ENCODE measurements around the gene SLC25A22. TPM values are rescaled to one million over a fixed set of nuclear protein-coding genes. Genes with fewer than 3 reads are reported as not detected.
A peak's percentile ranks its signal among the peaks of the same experiment; 100 is the strongest.

SLC25A22 gene
- total and polyA plus RNA-seq, 9 of the 15 experiments (the other 6 are each of a cell fraction or from before 2014, with no cell fraction given), result 0.41 to 55.4 (median 11.4) TPM

- peak; percentile 68 for TF ChIP-seq E2F8 (IDR thresholded peaks at IDR 0.05; ENCODE audit: low read depth, partially characterized antibody)
- no peak for TF ChIP-seq E2F1 (CRISPR knock-in tag; IDR thresholded peaks at IDR 0.05)
- no peak for TF ChIP-seq RBM34 (IDR thresholded peaks at IDR 0.05; ENCODE audit: borderline replicate concordance, insufficient read depth, low read length)
- TF ChIP-seq KAT8 (IDR thresholded peaks at IDR 0.05; ENCODE audit: low read depth), result no peak
- no peak for TF ChIP-seq RBM39 (optimal IDR thresholded peaks at IDR 0.05; ENCODE audit: low read depth, low read length)
- peak; percentile 18; the same call in 1 of the 2 replicates for TF ChIP-seq STAG1 (CRISPR knock-in tag; IDR thresholded peaks at IDR 0.05; ENCODE audit: borderline replicate concordance)
- peak; percentile 80; the same call in 1 of the 2 replicates for TF ChIP-seq ILF3 (IDR thresholded peaks at IDR 0.05; ENCODE audit: borderline replicate concordance)
- TF ChIP-seq MNT (conservative IDR thresholded peaks at IDR 0.05), result peak in 1 of 2 experiments; percentile 21; a peak in 1 of 4 replicates
- TF ChIP-seq ZNF785 (CRISPR knock-in tag; IDR thresholded peaks at IDR 0.05), result no peak
- no peak for TF ChIP-seq ZNF57 (CRISPR knock-in tag; IDR thresholded peaks at IDR 0.05)
- no peak for TF ChIP-seq ZNF408 (CRISPR knock-in tag; IDR thresholded peaks at IDR 0.05; ENCODE audit: low read depth)
- peak in 1 of 2 experiments; percentile 37; a peak in 2 of 4 replicates for TF ChIP-seq ZMIZ1 (IDR thresholded peaks at IDR 0.05; ENCODE audit: low read depth in 2 of 2, low read length in 2 of 2)
- no peak for TF ChIP-seq THRAP3 (IDR thresholded peaks at IDR 0.05; ENCODE audit: borderline replicate concordance)
- 0 out of 2 replicates have a peak, but pooled peaks have one; percentile 60 for TF ChIP-seq KLF10 (CRISPR knock-in tag; IDR thresholded peaks at IDR 0.05)
- TF ChIP-seq ZNF695 (CRISPR knock-in tag; IDR thresholded peaks at IDR 0.05), result no peak
- peak; percentile 81 for TF ChIP-seq POLR2G (IDR thresholded peaks at IDR 0.05; ENCODE audit: low read depth, low read length)
Observed at GRCh38 chr11:765025-765801, 32.9 kb downstream of the SLC25A22 start (continued).

Data from K562 (cell line).